HG03342 (cell line): ENCODE results near the gene USP17L24.
"Not testable (repeated sequence)": the region's sequence is repeated elsewhere in the genome, so short reads cannot be mapped to it uniquely, and the experiment has no call there.

Source experiments
- ATAC-seq: cut with Tn5 transposase; IDR thresholded peaks from one replicate; pipeline ENCODE4 v1.9.1; 2021; ENCODE audit warnings: mild to moderate bottlenecking, moderate library complexity; ENCODE audit not compliant: unreplicated experiment

The USP17L24 gene, protein sequence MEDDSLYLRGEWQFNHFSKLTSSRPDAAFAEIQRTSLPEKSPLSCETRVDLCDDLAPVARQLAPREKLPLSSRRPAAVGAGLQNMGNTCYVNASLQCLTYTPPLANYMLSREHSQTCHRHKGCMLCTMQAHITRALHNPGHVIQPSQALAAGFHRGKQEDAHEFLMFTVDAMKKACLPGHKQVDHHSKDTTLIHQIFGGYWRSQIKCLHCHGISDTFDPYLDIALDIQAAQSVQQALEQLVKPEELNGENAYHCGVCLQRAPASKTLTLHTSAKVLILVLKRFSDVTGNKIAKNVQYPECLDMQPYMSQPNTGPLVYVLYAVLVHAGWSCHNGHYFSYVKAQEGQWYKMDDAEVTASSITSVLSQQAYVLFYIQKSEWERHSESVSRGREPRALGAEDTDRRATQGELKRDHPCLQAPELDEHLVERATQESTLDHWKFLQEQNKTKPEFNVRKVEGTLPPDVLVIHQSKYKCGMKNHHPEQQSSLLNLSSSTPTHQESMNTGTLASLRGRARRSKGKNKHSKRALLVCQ

DNA sequence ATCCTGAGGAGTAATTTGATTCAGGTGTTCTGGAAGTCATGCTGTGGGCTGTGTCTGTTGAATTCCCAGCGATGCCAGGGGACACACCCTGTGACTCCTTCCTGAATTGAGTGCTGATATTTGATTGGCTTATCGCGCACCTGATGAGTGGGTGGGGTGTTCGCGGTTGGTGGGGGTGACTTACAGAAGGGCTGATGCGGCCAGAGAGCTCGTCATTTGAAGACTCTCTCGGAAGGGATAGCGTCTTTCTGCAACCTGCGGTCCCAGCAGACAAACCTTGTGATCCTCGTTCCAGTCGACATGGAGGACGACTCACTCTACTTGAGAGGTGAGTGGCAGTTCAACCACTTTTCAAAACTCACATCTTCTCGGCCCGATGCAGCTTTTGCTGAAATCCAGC, at the start of gene USP17L24:
Gene USP17L24, plus strand, starts transcription at position 301 of the 400 bp plus-strand sequence. Its CDS starts 0 bp downstream, at position 301.
- not testable (repeated sequence) for ATAC-seq

DNA sequence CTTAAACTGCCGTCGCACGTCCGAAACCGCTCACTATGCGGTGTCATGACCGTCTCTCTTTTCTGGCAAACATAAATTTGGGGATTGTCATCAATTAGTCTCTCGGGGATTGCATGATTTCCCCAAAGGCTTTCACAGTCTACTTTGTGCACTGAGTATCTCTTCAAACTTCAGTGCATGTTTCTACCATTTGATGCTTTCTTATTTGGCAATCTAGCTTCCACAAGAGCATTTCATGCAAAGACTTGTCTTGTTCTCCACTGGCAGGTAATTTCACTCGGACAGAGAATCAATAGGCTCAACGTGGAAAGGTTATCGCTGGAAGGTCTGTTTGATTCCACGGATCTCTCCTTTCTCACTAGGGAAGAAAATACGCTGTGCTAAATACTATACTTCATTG, 774 bp upstream of the USP17L24 start:
- ATAC-seq = not testable (repeated sequence)

DNA sequence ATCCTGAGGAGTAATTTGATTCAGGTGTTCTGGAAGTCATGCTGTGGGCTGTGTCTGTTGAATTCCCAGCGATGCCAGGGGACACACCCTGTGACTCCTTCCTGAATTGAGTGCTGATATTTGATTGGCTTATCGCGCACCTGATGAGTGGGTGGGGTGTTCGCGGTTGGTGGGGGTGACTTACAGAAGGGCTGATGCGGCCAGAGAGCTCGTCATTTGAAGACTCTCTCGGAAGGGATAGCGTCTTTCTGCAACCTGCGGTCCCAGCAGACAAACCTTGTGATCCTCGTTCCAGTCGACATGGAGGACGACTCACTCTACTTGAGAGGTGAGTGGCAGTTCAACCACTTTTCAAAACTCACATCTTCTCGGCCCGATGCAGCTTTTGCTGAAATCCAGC, 4.6 kb downstream of the USP17L24 start, which contains the start of gene USP17L25:
Gene USP17L25, plus strand, starts transcription at position 301 of the 400 bp plus-strand sequence. Its CDS starts 0 bp downstream, at position 301.
- not testable (repeated sequence) for ATAC-seq

DNA sequence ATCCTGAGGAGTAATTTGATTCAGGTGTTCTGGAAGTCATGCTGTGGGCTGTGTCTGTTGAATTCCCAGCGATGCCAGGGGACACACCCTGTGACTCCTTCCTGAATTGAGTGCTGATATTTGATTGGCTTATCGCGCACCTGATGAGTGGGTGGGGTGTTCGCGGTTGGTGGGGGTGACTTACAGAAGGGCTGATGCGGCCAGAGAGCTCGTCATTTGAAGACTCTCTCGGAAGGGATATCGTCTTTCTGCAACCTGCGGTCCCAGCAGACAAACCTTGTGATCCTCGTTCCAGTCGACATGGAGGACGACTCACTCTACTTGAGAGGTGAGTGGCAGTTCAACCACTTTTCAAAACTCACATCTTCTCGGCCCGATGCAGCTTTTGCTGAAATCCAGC, 9.4 kb downstream of the USP17L24 start, which contains the start of gene USP17L26:
Gene USP17L26, plus strand, starts transcription at position 301 of the 400 bp plus-strand sequence. Its CDS starts 0 bp downstream, at position 301.
- ATAC-seq = not testable (repeated sequence)

DNA sequence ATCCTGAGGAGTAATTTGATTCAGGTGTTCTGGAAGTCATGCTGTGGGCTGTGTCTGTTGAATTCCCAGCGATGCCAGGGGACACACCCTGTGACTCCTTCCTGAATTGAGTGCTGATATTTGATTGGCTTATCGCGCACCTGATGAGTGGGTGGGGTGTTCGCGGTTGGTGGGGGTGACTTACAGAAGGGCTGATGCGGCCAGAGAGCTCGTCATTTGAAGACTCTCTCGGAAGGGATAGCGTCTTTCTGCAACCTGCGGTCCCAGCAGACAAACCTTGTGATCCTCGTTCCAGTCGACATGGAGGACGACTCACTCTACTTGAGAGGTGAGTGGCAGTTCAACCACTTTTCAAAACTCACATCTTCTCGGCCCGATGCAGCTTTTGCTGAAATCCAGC, 14.1 kb downstream of the USP17L24 start, which contains the start of gene USP17L5:
Gene USP17L5, plus strand, starts transcription at position 301 of the 400 bp plus-strand sequence. Its CDS starts 0 bp downstream, at position 301.
- not testable (repeated sequence) for ATAC-seq

DNA sequence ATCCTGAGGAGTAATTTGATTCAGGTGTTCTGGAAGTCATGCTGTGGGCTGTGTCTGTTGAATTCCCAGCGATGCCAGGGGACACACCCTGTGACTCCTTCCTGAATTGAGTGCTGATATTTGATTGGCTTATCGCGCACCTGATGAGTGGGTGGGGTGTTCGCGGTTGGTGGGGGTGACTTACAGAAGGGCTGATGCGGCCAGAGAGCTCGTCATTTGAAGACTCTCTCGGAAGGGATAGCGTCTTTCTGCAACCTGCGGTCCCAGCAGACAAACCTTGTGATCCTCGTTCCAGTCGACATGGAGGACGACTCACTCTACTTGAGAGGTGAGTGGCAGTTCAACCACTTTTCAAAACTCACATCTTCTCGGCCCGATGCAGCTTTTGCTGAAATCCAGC, 18.9 kb downstream of the USP17L24 start, which contains the start of gene USP17L27:
Gene USP17L27, plus strand, starts transcription at position 301 of the 400 bp plus-strand sequence. Its CDS starts 0 bp downstream, at position 301.
- not testable (repeated sequence) for ATAC-seq

DNA sequence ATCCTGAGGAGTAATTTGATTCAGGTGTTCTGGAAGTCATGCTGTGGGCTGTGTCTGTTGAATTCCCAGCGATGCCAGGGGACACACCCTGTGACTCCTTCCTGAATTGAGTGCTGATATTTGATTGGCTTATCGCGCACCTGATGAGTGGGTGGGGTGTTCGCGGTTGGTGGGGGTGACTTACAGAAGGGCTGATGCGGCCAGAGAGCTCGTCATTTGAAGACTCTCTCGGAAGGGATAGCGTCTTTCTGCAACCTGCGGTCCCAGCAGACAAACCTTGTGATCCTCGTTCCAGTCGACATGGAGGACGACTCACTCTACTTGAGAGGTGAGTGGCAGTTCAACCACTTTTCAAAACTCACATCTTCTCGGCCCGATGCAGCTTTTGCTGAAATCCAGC, 23.6 kb downstream of the USP17L24 start, which contains the start of gene USP17L28:
Gene USP17L28, plus strand, starts transcription at position 301 of the 400 bp plus-strand sequence. Its CDS starts 0 bp downstream, at position 301.
- ATAC-seq = not testable (repeated sequence)

DNA sequence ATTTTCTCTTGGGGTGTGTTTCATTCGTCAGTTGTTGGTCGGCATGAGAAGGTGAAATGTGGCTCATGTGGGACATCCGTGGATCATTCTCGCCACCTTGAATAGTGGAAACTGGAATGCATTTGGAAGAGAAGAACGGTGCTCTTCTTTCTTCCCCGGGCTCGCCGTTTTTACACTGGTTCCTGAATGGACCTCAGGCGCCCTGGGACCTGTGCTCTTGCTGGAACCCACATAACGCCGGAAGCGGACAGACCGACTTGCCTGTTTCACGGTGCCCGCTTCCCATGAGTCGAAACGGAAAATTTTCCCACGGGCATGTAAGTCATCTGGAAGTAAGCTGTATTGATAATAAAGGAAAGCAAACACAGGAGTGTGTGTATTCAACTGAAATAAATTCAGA, 25.9 kb downstream of the USP17L24 start:
- ATAC-seq = not testable (repeated sequence)

DNA sequence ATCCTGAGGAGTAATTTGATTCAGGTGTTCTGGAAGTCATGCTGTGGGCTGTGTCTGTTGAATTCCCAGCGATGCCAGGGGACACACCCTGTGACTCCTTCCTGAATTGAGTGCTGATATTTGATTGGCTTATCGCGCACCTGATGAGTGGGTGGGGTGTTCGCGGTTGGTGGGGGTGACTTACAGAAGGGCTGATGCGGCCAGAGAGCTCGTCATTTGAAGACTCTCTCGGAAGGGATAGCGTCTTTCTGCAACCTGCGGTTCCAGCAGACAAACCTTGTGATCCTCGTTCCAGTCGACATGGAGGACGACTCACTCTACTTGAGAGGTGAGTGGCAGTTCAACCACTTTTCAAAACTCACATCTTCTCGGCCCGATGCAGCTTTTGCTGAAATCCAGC, 28.4 kb downstream of the USP17L24 start, which contains the start of gene USP17L29:
Gene USP17L29, plus strand, starts transcription at position 301 of the 400 bp plus-strand sequence. Its CDS starts 0 bp downstream, at position 301.
- not testable (repeated sequence) for ATAC-seq

DNA sequence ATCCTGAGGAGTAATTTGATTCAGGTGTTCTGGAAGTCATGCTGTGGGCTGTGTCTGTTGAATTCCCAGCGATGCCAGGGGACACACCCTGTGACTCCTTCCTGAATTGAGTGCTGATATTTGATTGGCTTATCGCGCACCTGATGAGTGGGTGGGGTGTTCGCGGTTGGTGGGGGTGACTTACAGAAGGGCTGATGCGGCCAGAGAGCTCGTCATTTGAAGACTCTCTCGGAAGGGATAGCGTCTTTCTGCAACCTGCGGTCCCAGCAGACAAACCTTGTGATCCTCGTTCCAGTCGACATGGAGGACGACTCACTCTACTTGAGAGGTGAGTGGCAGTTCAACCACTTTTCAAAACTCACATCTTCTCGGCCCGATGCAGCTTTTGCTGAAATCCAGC, 37.9 kb downstream of the USP17L24 start, which contains the start of gene USP17L30:
Gene USP17L30, plus strand, starts transcription at position 301 of the 400 bp plus-strand sequence. Its CDS starts 0 bp downstream, at position 301.
- ATAC-seq = not testable (repeated sequence)
